MCF 10A (cell line): ENCODE measurements around the gene PCDHGB2. TPM values are rescaled to one million over a fixed set of nuclear protein-coding genes. Genes with fewer than 3 reads are reported as not detected.
"Not testable (repeated sequence)": the region's sequence is repeated elsewhere in the genome, so short reads cannot be mapped to it uniquely, and the experiment has no call there.

ENCODE experiments used
- Bru-seq: library from RNA; stranded (reverse); fragments of 400-500 nt; gene quantifications from one replicate; lab custom pipeline; 2021; lab: Mats Ljungman, UMichigan
- BruChase-seq, 2 experiments: library from RNA; stranded (reverse); fragments of 400-500 nt; gene quantifications; one replicate each; lab custom pipeline; 2021; lab: Mats Ljungman, UMichigan
- BruUV-seq: library from RNA; stranded (reverse); fragments of 400-500 nt; replicated peaks from 2 replicates; lab custom pipeline; 2021; lab: Mats Ljungman, UMichigan
- CTCF ChIA-PET: fragments of 300-600 bp; sonication (Branson Sonifier 250); formaldehyde crosslinking; extraction: SDS; loops from one replicate; lab custom pipeline; 2021; ENCODE audit warnings: antibody characterized with exemption, inconsistent platforms; lab: Yijun Ruan, JAX
- POLR2A ChIA-PET: fragments of 300-600, 350-650 bp; sonication (Branson Sonifier 250); formaldehyde crosslinking; extraction: SDS; loops from one replicate; lab custom pipeline; 2020; ENCODE audit warnings: antibody characterized with exemption, inconsistent platforms; lab: Yijun Ruan, JAX
- DNase-seq: peaks from one replicate; pipeline ENCODE4 v3.0.0-alpha.2; 2018; ENCODE audit not compliant: unreplicated experiment
- H3K27ac Mint-ChIP-seq: one replicate; pipeline ENCODE4 v1.8.0; 2022; ENCODE audit warnings: mild to moderate bottlenecking, low read depth, mixed read lengths; ENCODE audit not compliant: unreplicated experiment
- H3K27me3 Mint-ChIP-seq: one replicate; pipeline ENCODE4 v1.8.0; 2022; ENCODE audit warnings: mixed read lengths; ENCODE audit not compliant: insufficient read depth, unreplicated experiment
- H3K36me3 Mint-ChIP-seq: one replicate; pipeline ENCODE4 v1.8.0; 2022; ENCODE audit warnings: mild to moderate bottlenecking, moderate library complexity, mixed read lengths; ENCODE audit not compliant: insufficient read depth, unreplicated experiment
- H3K4me1 Mint-ChIP-seq: one replicate; pipeline ENCODE4 v1.8.0; 2022; ENCODE audit warnings: mixed read lengths; ENCODE audit not compliant: insufficient read depth, unreplicated experiment
- H3K4me3 Mint-ChIP-seq: one replicate; pipeline ENCODE4 v1.8.0; 2022; ENCODE audit warnings: mild to moderate bottlenecking, moderate library complexity, mixed read lengths; ENCODE audit not compliant: unreplicated experiment
- H3K9me3 Mint-ChIP-seq: one replicate; pipeline ENCODE4 v1.8.0; 2022; ENCODE audit warnings: mixed read lengths; ENCODE audit not compliant: unreplicated experiment
- CTCF ChIP-seq: fragments of 200-600 bp; IDR thresholded peaks from one replicate; pipeline ENCODE4 v1.8.0; 2022; ENCODE audit warnings: antibody characterized with exemption, mild to moderate bottlenecking; ENCODE audit not compliant: unreplicated experiment
- intact Hi-C: fragments of 100-400 bp; cut with micrococcal nuclease; formaldehyde crosslinking; loops from 2 replicates; pipeline ENCODE4 v1.14.1; 2022
- long read RNA-seq: library from polyadenylated mRNA; stranded (forward); transcript quantifications from one replicate; pipeline ENCODE4 v2.0.0, GENCODE V29; 2022
- total RNA-seq: library from RNA; stranded (reverse); gene quantifications from 2 replicates; pipeline ENCODE4 v1.2.3, GENCODE V29; 2022

PCDHGB2 gene
- 0.61 and 0.88 TPM in 2 replicates for total RNA-seq
- percentile 36 among the genes with signal in this experiment for Bru-seq, nascent RNA
- BruChase-seq, experiment 1, labeled RNA remaining after a 6-hour chase, result percentile 69 among the genes with signal in this experiment
- percentile 50 among the genes with signal in this experiment for BruChase-seq, experiment 2, labeled RNA remaining after a 2-hour chase
- long read RNA-seq, result 0 reads

- H3K4me1 Mint-ChIP-seq, result no peaks in the 10 kb centered on the region
- DNase-seq, result peak; percentile 39
- peak within 1 kb of the TSS; percentile 7 for H3K4me3 Mint-ChIP-seq
- peaks cover 5% of the 10 kb centered on the region for H3K36me3 Mint-ChIP-seq
- ChIA-PET POLR2A (no interaction called here), CTCF (interaction anchor here (0.5 to 1.1 kb wide), 7 partner anchors 12 to 432 kb away, joined by 3 to 5 read pairs (median 3); no protein-coding TSS in a partner anchor)
- no TSS peak for BruUV-seq
- H3K27ac Mint-ChIP-seq, result no peak within 1 kb of the TSS
- intact Hi-C loops, result no loop called here
- TF ChIP-seq CTCF, result peak; percentile 26
- H3K27me3 Mint-ChIP-seq, result no peaks in the 10 kb centered on the region
- H3K9me3 Mint-ChIP-seq, result peaks cover 57% of the 10 kb centered on the region
These were observed at the start of gene PCDHGB2 for GRCh38 chr5:141359790-141360426. Gene PCDHGB2 (plus strand): TSS chr5:141359994. CDS start chr5:141360136, 142 bp downstream.

- no peaks in the 10 kb centered on the region for H3K4me1 Mint-ChIP-seq
- no peak overlapping the region for H3K4me3 Mint-ChIP-seq
- DNase-seq, result no peak
- peaks cover 58% of the 10 kb centered on the region for H3K9me3 Mint-ChIP-seq
- BruUV-seq, result no TSS peak
- TF ChIP-seq CTCF, result no peak
- no peaks in the 10 kb centered on the region for H3K27me3 Mint-ChIP-seq
- peaks cover 66% of the 10 kb centered on the region for H3K36me3 Mint-ChIP-seq
- POLR2A ChIA-PET, result no interaction called here
- CTCF ChIA-PET, result interaction anchor here (0.6 kb wide), 1 partner anchor 211 kb away, joined by 3 read pairs; no protein-coding TSS in a partner anchor
- intact Hi-C loops, result no loop called here
- no peak overlapping the region for H3K27ac Mint-ChIP-seq
These were observed 46.1 kb upstream of the PCDHGB2 start for GRCh38 chr5:141313711-141314110.

DNA sequence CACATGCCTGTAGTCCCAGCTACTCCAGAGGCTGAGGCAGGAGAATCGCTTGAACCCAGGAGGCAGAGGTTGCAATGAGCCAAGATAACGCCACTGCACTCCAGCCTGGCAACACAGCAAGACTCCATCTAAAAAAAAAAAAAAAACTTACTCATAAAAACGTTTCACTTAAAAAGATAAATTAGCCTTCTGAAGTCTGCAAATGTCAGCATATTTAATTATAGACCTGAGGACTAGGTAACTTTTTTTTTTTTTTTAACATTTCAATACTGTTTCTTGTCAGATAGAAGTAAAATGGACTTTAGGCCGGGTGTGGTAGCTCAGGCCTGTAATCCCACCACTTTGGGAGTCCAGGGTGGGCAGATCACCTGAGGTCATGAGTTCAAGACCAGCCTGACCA lies 42.8 kb upstream of the PCDHGB2 start:
- peaks cover 81% of the 10 kb centered on the region for H3K36me3 Mint-ChIP-seq
- peaks cover 14% of the 10 kb centered on the region for H3K4me1 Mint-ChIP-seq
- BruUV-seq, H3K27ac Mint-ChIP-seq, H3K4me3 Mint-ChIP-seq, POLR2A ChIA-PET, DNase-seq, H3K27me3 Mint-ChIP-seq, intact Hi-C loops: not testable (repeated sequence)
- peaks cover 51% of the 10 kb centered on the region for H3K9me3 Mint-ChIP-seq
- CTCF ChIA-PET, result interaction anchor here (0.6 to 4.8 kb wide), 4 partner anchors 23 to 94 kb away, joined by 3 to 49 read pairs (median 4); partner anchors contain the start of gene PCDHB14

DNA sequence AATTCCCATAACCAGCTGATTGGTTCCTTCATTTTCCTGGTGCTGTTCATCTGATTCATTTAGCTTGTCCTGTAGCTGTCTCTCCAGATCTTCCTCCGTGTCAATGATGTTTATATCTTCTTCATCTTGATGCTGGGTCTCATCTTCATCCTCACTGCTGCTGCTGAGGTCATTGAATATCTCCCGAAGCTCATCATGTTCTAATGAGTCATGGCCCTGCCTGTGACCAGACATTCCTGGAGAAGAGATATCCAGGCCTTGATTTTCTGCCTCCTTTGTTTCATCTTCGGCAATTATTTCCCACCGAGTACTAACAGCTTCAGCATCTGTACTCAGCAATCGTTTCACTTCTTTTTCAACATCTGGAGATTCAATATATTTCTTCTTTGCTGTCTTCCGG lies 40.6 kb upstream of the PCDHGB2 start:
- ChIA-PET CTCF (interaction anchor here (0.6 to 4.8 kb wide), 29 partner anchors 9 to 1078 kb away, joined by 3 to 56 read pairs (median 7); partner anchors contain the start of genes PCDHB10, PCDHB11, PCDHB14 and PCDHGA1), POLR2A (interaction anchor here (1.3 to 5.0 kb wide), 7 partner anchors 16 to 239 kb away, joined by 3 to 60 read pairs (median 10); partner anchors contain the start of genes PCDHB15, PCDHGB3 and PCDHGC3)
- Mint-ChIP-seq H3K36me3 (peaks cover 66% of the 10 kb centered on the region), H3K27ac (no peak overlapping the region), H3K4me1 (peaks cover 14% of the 10 kb centered on the region), H3K27me3 (no peaks in the 10 kb centered on the region), H3K4me3 (peak overlapping the region; percentile 99), H3K9me3 (peaks cover 41% of the 10 kb centered on the region)
- intact Hi-C loops, result no loop called here
- DNase-seq, result no peak
- no TSS peak for BruUV-seq
- no peak for TF ChIP-seq CTCF
